Ovary (tissue), 9 donors: ENCODE measurements around the gene SLMAP. TPM values are rescaled to one million over a fixed set of nuclear protein-coding genes. Genes with fewer than 3 reads are reported as not detected.
A peak's percentile ranks its signal among the peaks of the same experiment; 100 is the strongest.

Experiments used
- DNase-seq, 5 donors: peaks; one replicate each; pipeline ENCODE4 v3.0.0-alpha.2; 2019 to 2020
- H3K27ac ChIP-seq, 2 donors: fragments of 200-600 bp; one replicate each; pipeline versions ENCODE4 v1.5.1 to v1.8.0; 2019 to 2022
- H3K27me3 ChIP-seq: fragments of 200-600 bp; one replicate; pipeline ENCODE4 v1.8.0; 2022
- H3K36me3 ChIP-seq: fragments of 200-600 bp; sonication (generic); one replicate; pipeline ENCODE4 v1.5.1; 2019
- H3K4me1 ChIP-seq: one replicate; pipeline ENCODE4 v1.8.1; 2013; ENCODE audit warnings: mild to moderate bottlenecking, moderate library complexity; ENCODE audit not compliant: insufficient read depth
- H3K4me3 ChIP-seq: fragments of 200-600 bp; sonication (generic); one replicate; pipeline ENCODE4 v1.5.1; 2017
- H3K9me3 ChIP-seq, 2 donors: fragments of 200-600 bp in 1 of 2; sonication (generic) in 1 of 2; one replicate each; pipeline versions ENCODE4 v1.5.1 to v1.8.1; 2013 to 2019; ENCODE audit warnings: mild to moderate bottlenecking in 1 of 2, moderate library complexity in 1 of 2
- EP300 ChIP-seq: sonication (generic); formaldehyde crosslinking; IDR thresholded peaks from one replicate; pipeline ENCODE4 v1.6.1; 2017; ENCODE audit warnings: antibody characterized with exemption
- POLR2A ChIP-seq: fragments of 450-650 bp; IDR thresholded peaks from one replicate; pipeline ENCODE4 v1.6.1; 2017; ENCODE audit warnings: antibody characterized with exemption, mild to moderate bottlenecking, moderate library complexity
- WGBS, 3 donors: extraction: QIAGEN DNeasy Blood & Tissue Kit in 1 of 3; methylation state at CpG; one replicate each; pipeline versions ENCODE4 v1.1.5 to v1.1.7; 2013 to 2017; 5-methylcytosine and 5-hydroxymethylcytosine counted together
- intact Hi-C, 4 donors: fragments of 100-400 bp; cut with DNase I; formaldehyde crosslinking; loops; one replicate each; pipeline versions ENCODE4 v1.11.0 to v1.15.1; 2022 to 2023
- polyA plus RNA-seq, 2 donors: library from polyadenylated mRNA; stranded (reverse); fragments of 200-250 nt in 1 of 2; fragments of 350-450 nt in 1 of 2; fragmentation: Illumina TruSeq in 1 of 2; extraction: RNeasy Lipid Tissue Mini Kit (QIAGEN cat#74804) in 1 of 2; gene quantifications; one replicate each; pipeline ENCODE4 v1.2.3, GENCODE V29; 2013 to 2014
- total RNA-seq, 7 donors: library from RNA; depleted of rRNA in 2 of 7; stranded (reverse); fragments of >200 nt in 2 of 7; fragmentation: NEBNext Ultra II Directional in 3 of 7; extraction: Animal tissue kit (Norgen Biotek cat#: 25700) in 3 of 7; gene quantifications; one replicate each; pipeline versions ENCODE4 v1.1.0 to v1.2.4, GENCODE V29; 2016 to 2023
- TF ChIP-seq, protein P1 (sequence below), 3 donors: fragments of 450-650 bp in 2 of 3; fragments of 200-600 bp in 1 of 3; IDR thresholded peaks; one replicate each; pipeline versions ENCODE4 v1.5.1 to v1.8.0; 2016 to 2022; ENCODE audit warnings: antibody characterized with exemption in 3 of 3, mild to moderate bottlenecking in 1 of 3
- donor health status: DM: no; HTN: no; CAD: no; lungs with moderate emphysema.
- donor health status: DM: no; HTN: no; CAD: no.
- donor health status: Bipolar disorder and iron deficiency.
- donor health status: DM: yes; HTN: yes; CAD: no.
- donor health status: DM: no; HTN: no; CAD: no.
- donor health status: DM: yes; HTN: yes; CAD: no.

SLMAP gene
- total and polyA plus RNA-seq, 9 donors, result 26.3 to 113 (median 73.8) TPM

DNA sequence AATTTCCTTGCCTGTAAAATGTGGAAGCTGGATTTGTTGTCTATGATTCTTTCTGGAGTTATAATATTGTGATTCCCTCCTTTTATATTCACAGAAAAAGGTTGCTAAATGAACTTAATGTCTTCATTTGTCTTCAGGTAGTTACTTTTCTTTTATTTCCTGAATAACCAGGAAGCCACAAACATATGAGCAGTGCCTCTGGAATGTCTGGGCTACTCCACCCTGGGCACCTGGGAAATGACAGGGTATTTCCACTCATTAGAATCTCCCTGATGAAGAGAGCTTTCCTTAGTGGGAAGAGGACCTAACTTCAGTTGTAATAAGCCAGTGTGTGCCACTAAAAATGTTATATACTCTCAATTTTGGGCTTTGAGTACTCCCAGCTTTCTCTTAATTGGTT is 3.8 kb upstream of the SLMAP start:
- Histone ChIP-seq H3K36me3 (no peaks in the 10 kb centered on the region), H3K27ac (no peak overlapping the region), H3K27me3 (no peaks in the 10 kb centered on the region), H3K4me3 (no peak overlapping the region), H3K9me3 (no peaks in the 10 kb centered on the region), H3K4me1 (no peaks in the 10 kb centered on the region)
- DNase-seq, result no peak
- TF ChIP-seq EP300, result no peak
- TF ChIP-seq, protein P1, sequence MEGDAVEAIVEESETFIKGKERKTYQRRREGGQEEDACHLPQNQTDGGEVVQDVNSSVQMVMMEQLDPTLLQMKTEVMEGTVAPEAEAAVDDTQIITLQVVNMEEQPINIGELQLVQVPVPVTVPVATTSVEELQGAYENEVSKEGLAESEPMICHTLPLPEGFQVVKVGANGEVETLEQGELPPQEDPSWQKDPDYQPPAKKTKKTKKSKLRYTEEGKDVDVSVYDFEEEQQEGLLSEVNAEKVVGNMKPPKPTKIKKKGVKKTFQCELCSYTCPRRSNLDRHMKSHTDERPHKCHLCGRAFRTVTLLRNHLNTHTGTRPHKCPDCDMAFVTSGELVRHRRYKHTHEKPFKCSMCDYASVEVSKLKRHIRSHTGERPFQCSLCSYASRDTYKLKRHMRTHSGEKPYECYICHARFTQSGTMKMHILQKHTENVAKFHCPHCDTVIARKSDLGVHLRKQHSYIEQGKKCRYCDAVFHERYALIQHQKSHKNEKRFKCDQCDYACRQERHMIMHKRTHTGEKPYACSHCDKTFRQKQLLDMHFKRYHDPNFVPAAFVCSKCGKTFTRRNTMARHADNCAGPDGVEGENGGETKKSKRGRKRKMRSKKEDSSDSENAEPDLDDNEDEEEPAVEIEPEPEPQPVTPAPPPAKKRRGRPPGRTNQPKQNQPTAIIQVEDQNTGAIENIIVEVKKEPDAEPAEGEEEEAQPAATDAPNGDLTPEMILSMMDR (IDR thresholded peaks at IDR 0.05), result no peak
- no peak for TF ChIP-seq POLR2A
- intact Hi-C loops, result no loop called here

DNA sequence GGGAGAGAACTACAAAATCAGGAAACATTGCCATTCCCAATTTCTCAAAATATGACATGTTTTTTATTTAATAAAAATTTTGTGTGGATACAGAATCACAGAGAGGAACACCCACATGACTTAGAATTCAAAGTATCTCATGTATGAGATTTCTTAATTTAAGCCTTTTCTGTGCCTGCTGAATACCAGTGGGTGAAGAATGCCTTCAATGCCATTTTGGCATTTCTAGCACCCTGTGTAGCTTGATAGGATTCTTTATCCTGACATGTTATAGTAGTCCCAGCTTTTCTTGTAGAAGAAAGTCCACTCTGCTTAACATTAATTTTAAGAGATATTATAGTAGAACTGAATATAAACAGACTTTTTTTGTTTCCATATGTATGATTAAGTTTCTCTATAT is 3.1 kb upstream of the SLMAP start:
- Histone ChIP-seq H3K4me1 (no peaks in the 10 kb centered on the region), H3K9me3 (no peaks in the 10 kb centered on the region), H3K27me3 (no peaks in the 10 kb centered on the region), H3K36me3 (no peaks in the 10 kb centered on the region), H3K4me3 (no peak overlapping the region), H3K27ac (no peak overlapping the region)
- DNase-seq, result no peak
- intact Hi-C loops, result no loop called here
- TF ChIP-seq, protein P1 (IDR thresholded peaks at IDR 0.05), result no peak
- TF ChIP-seq EP300 (no peak), POLR2A (no peak)

DNA sequence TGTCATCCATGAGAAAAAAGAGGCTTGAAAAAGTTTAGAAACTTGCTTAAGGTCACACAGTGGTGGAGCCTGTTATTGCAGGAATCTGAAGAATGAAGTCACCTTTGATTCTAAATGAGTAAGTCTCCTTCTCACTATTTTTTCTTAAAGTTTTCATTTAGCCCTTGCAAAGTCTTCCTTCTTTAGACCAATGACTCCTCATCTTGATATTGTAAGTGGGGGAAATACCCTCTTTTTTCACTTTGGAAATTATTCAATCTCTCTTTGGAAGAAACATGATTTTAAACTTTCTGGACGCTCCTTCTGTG is 787 bp upstream of the SLMAP start:
- intact Hi-C loops, result loop anchor here in 2 of 4 donors (5.0 kb wide), 2 partner anchors 63 to 72 kb away; partner anchors contain the start of gene DENND6A (in 1 of the 2)
- TF ChIP-seq POLR2A, result no peak
- TF ChIP-seq, protein P1 (IDR thresholded peaks at IDR 0.05), result peak in 1 of 3 donors; percentile 3
- Histone ChIP-seq H3K27ac (peak overlapping the region; percentile 76 to 94), H3K4me1 (peaks cover 8% of the 10 kb centered on the region), H3K9me3 (no peaks in the 10 kb centered on the region), H3K36me3 (no peaks in the 10 kb centered on the region), H3K4me3 (peak overlapping the region; percentile 98), H3K27me3 (no peaks in the 10 kb centered on the region)
- 0 to 5% (median 3%) methylated on average over 1 of the region's 1 CpG for WGBS, 3 donors
- no peak for DNase-seq

DNA sequence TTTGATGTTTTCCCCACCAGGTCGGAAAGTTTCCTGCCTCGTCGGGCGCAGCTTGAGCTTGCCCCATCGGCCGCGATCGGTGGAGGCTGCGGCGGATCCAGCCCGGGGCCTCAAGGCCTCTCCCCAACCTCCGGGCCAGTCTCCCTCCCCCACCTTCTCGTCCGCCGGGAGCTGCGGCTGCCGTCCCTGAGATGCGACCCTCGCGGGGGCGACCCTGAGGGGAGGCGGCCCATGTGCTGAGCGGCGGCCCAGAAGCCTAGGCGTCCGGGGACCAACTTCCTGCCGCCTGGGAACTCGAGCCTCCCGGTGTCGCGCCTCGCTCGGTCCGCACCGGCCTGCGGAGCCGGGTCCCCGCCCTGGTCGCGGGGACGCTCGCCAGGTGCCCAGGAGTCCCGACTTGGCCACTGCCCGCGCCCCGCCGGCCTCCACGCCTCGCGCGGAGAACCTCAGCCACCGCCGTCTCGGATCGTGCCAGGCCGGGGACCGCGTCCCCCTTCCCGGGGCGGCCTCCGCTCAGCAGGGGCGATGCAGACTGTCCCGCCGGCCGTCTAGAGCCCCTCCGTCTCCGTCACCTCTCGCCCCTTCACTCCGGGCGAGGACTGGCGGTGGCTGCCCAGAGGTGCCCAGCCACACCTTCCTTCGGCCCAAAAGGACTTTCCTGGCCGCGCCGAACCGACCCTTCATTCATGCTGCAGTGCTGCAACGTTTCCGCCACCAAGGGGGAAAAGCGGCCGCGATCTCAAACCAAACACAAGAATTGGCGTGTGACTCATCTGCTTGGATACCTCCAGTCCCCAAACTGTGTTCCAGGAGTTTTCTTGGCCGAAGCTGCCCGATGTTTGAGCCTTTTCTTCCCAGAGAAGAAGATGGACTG is 656 bp downstream of the SLMAP start:
- peak; percentile 55 to 67 (median 62) for DNase-seq

More for the DNA sequence above, 656 bp downstream of the SLMAP start:
- TF ChIP-seq EP300 (no peak), POLR2A (no peak)
- TF ChIP-seq, protein P1 (IDR thresholded peaks at IDR 0.05), result no peak
- H3K36me3 ChIP-seq, result no peaks in the 10 kb centered on the region
- intact Hi-C loops, result loop anchor here in 2 of 4 donors (5.0 kb wide), 2 partner anchors 64 to 71 kb away; partner anchors contain the start of gene DENND6A (in 1 of the 2)
- no peaks in the 10 kb centered on the region for H3K27me3 ChIP-seq
- peak overlapping the region; percentile 98 for H3K4me3 ChIP-seq
- H3K27ac ChIP-seq, result peak overlapping the region; percentile 76 to 94
- H3K9me3 ChIP-seq, result no peaks in the 10 kb centered on the region
- 0% methylated on average over 77 to 84 of the region's 84 CpGs for WGBS, 3 donors
- peaks cover 9% of the 10 kb centered on the region for H3K4me1 ChIP-seq
